ENCODE data around the gene BICRA. TPM values are rescaled to one million over a fixed set of nuclear protein-coding genes. Genes with fewer than 3 reads are reported as not detected.

The BICRA gene
- total and polyA plus RNA-seq, 2 donors (not counting 1 experiment from before 2014, with no cell fraction given), result 14.1 to 34.7 TPM

DNA sequence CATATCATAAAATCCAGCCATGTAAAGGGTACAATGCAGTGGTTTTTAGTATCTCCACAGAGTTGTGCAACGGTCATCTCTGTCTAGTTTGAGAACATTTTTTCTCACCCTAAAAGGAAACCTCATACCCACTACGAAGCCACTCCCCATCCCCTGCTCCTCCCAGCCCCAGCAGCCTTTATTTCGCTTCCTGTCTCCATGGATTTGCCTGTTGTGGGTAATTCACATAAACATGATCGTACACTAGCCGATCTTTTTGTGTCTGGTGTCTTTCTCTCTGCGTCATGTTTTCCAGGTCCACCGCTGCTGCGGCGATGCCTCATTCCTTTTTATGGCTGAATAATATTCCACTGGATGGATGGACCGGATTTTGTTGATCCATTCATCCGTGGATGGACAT, 28.6 kb downstream of the BICRA start:
- intact Hi-C loops (cut with micrococcal nuclease), result no loop called here
- peaks cover 82% of the 10 kb centered on the region for H4K20me1 ChIP-seq (ENCODE audit: control insufficient read depth, insufficient read depth, low read length, poor library complexity, severe bottlenecking)
- H3K36me3 ChIP-seq (replicated peaks in 1 of 2; ENCODE audit: control extremely low read depth in 1 of 2, control insufficient read depth in 1 of 2, extremely low read depth in 1 of 2, insufficient read depth in 2 of 2, low read length in 1 of 2), result no peaks in the 10 kb centered on the region
- 96% methylated on average over 7 of the region's 11 CpGs for WGBS (ENCODE audit: insufficient coverage)
- no peak overlapping the region for H3K9ac ChIP-seq (ENCODE audit: low read length)
- no peak overlapping the region for H2AFZ ChIP-seq (ENCODE audit: insufficient read depth, low read depth, low read length, poor library complexity, severe bottlenecking)
- H3K4me3 ChIP-seq (ENCODE audit: control extremely low read depth in 1 of 5, extremely low read depth in 1 of 5, insufficient read depth in 1 of 5, low read depth in 2 of 5, low read length in 4 of 5), result no peak overlapping the region
- H3K27ac ChIP-seq (ENCODE audit: low read length in 2 of 2), result no peak overlapping the region
- no peaks in the 10 kb centered on the region for H3K4me1 ChIP-seq (ENCODE audit: control insufficient read depth in 2 of 2, insufficient read depth in 2 of 2, low read length in 2 of 2)
- DNase-seq (no peak), ATAC-seq (ENCODE audit: low read depth) (no peak)
- H3K9me3 ChIP-seq (ENCODE audit: control extremely low read depth in 1 of 3, control insufficient read depth in 2 of 3, insufficient read depth in 1 of 3, low read length in 2 of 3), result no peaks in the 10 kb centered on the region
- no peaks in the 10 kb centered on the region for H3K27me3 ChIP-seq (replicated peaks in 1 of 4; ENCODE audit: control extremely low read depth in 1 of 4, control insufficient read depth in 3 of 4, insufficient read depth in 4 of 4, low read length in 3 of 4)
- Mint-ChIP-seq H3K27me3 (no peaks in the 10 kb centered on the region), H3K9me3 (ENCODE audit: insufficient read depth) (no peaks in the 10 kb centered on the region), H3K4me3 (no peak overlapping the region), H3K27ac (no peak overlapping the region), H3K4me1 (peaks cover 9% of the 10 kb centered on the region)
- no peak for TF ChIP-seq CTCF (IDR thresholded peaks at IDR 0.05)
- no peak for TF ChIP-seq EZH2 (IDR thresholded peaks at IDR 0.05; ENCODE audit: borderline replicate concordance, insufficient read depth, low read depth, low read length, poor library complexity, severe bottlenecking)
- H3K79me2 ChIP-seq (ENCODE audit: control insufficient read depth, insufficient read depth, low read length), result peaks cover 92% of the 10 kb centered on the region
- no peak overlapping the region for H3K4me2 ChIP-seq (replicated peaks; ENCODE audit: low read depth, low read length, poor library complexity, severe bottlenecking)
- ChIA-PET CTCF (no interaction called here), POLR2A (no interaction called here)

- no peak overlapping the region for H3K4me3 Mint-ChIP-seq
- Histone ChIP-seq H3K27ac (ENCODE audit: low read length in 2 of 2) (no peak overlapping the region), H3K9me3 (ENCODE audit: control extremely low read depth in 1 of 3, control insufficient read depth in 2 of 3, insufficient read depth in 1 of 3, low read length in 2 of 3) (no peaks in the 10 kb centered on the region), H2AFZ (ENCODE audit: insufficient read depth, low read depth, low read length, poor library complexity, severe bottlenecking) (no peak overlapping the region), H3K4me1 (ENCODE audit: control insufficient read depth in 2 of 2, insufficient read depth in 2 of 2, low read length in 2 of 2) (peaks cover 0 to 2% of the 10 kb centered on the region in 2 donors), H3K4me3 (ENCODE audit: control extremely low read depth in 1 of 5, extremely low read depth in 1 of 5, insufficient read depth in 1 of 5, low read depth in 2 of 5, low read length in 4 of 5) (no peak overlapping the region), H3K4me2 (replicated peaks; ENCODE audit: low read depth, low read length, poor library complexity, severe bottlenecking) (no peak overlapping the region), H3K27me3 (replicated peaks in 1 of 4; ENCODE audit: control extremely low read depth in 1 of 4, control insufficient read depth in 3 of 4, insufficient read depth in 4 of 4, low read length in 3 of 4) (no peaks in the 10 kb centered on the region), H3K36me3 (replicated peaks in 1 of 2; ENCODE audit: control extremely low read depth in 1 of 2, control insufficient read depth in 1 of 2, extremely low read depth in 1 of 2, insufficient read depth in 2 of 2, low read length in 1 of 2) (peaks cover 0 to 6% of the 10 kb centered on the region in 2 experiments), H3K9ac (ENCODE audit: low read length) (no peak overlapping the region), H3K79me2 (ENCODE audit: control insufficient read depth, insufficient read depth, low read length) (peaks cover 96% of the 10 kb centered on the region), H4K20me1 (ENCODE audit: control insufficient read depth, insufficient read depth, low read length, poor library complexity, severe bottlenecking) (peaks cover 91% of the 10 kb centered on the region)
- ATAC-seq (ENCODE audit: low read depth) (no peak), DNase-seq (no peak)
- intact Hi-C loops (cut with micrococcal nuclease), result no loop called here
- no peaks in the 10 kb centered on the region for H3K9me3 Mint-ChIP-seq (ENCODE audit: insufficient read depth)
- TF ChIP-seq EZH2 (IDR thresholded peaks at IDR 0.05; ENCODE audit: borderline replicate concordance, insufficient read depth, low read depth, low read length, poor library complexity, severe bottlenecking) (no peak), CTCF (IDR thresholded peaks at IDR 0.05) (no peak)
- CTCF ChIA-PET, result no interaction called here
- H3K27ac Mint-ChIP-seq, result no peak overlapping the region
- POLR2A ChIA-PET, result no interaction called here
- WGBS (ENCODE audit: insufficient coverage), result 94% methylated on average over 3 of the region's 5 CpGs
- H3K27me3 Mint-ChIP-seq, result no peaks in the 10 kb centered on the region
- H3K4me1 Mint-ChIP-seq, result peaks cover 14% of the 10 kb centered on the region
These were observed 33.1 kb downstream of the BICRA start for GRCh38 chr19:47641891-47642485.
